Measurements from ENCODE around the gene PRR33. TPM values are rescaled to one million over a fixed set of nuclear protein-coding genes. Genes with fewer than 3 reads are reported as not detected.

The PRR33 gene
- total RNA-seq, 1 donor from 2014 or later = not detected

GRCh38 chr11:1933416-1934334 is 42.0 kb upstream of the PRR33 start:
- Mint-ChIP-seq H3K27ac (ENCODE audit: unreplicated experiment) (no peak overlapping the region), H3K4me1 (ENCODE audit: unreplicated experiment) (no peaks in the 10 kb centered on the region), H3K9me3 (ENCODE audit: unreplicated experiment) (no peaks in the 10 kb centered on the region), H3K27me3 (ENCODE audit: unreplicated experiment) (peaks cover 3% of the 10 kb centered on the region), H3K4me3 (ENCODE audit: unreplicated experiment) (no peak overlapping the region), H3K36me3 (ENCODE audit: low read depth, unreplicated experiment) (no peaks in the 10 kb centered on the region)
- TF ChIP-seq CTCF (IDR thresholded peaks at IDR 0.05; ENCODE audit: unreplicated experiment) = no peak
- no peak for DNase-seq (ENCODE audit: low spot score)

GRCh38 chr11:1932681-1933080 is 41.0 kb upstream of the PRR33 start:
- H3K4me3 Mint-ChIP-seq (ENCODE audit: unreplicated experiment) = no peak overlapping the region
- TF ChIP-seq CTCF (IDR thresholded peaks at IDR 0.05; ENCODE audit: unreplicated experiment) = no peak
- H3K4me1 Mint-ChIP-seq (ENCODE audit: unreplicated experiment) = no peaks in the 10 kb centered on the region
- no peaks in the 10 kb centered on the region for H3K36me3 Mint-ChIP-seq (ENCODE audit: low read depth, unreplicated experiment)
- H3K27ac Mint-ChIP-seq (ENCODE audit: unreplicated experiment) = no peak overlapping the region
- H3K27me3 Mint-ChIP-seq (ENCODE audit: unreplicated experiment) = peaks cover 3% of the 10 kb centered on the region
- no peaks in the 10 kb centered on the region for H3K9me3 Mint-ChIP-seq (ENCODE audit: unreplicated experiment)
- no peak for DNase-seq (ENCODE audit: low spot score)

- H3K27ac Mint-ChIP-seq (ENCODE audit: unreplicated experiment) = no peak overlapping the region
- no peaks in the 10 kb centered on the region for H3K36me3 Mint-ChIP-seq (ENCODE audit: low read depth, unreplicated experiment)
- no peak for DNase-seq (ENCODE audit: low spot score)
Measured at GRCh38 chr11:1932105-1932480, 40.4 kb upstream of the PRR33 start.

GRCh38 chr11:1931341-1932104 is 39.8 kb upstream of the PRR33 start:
- H3K4me3 Mint-ChIP-seq (ENCODE audit: unreplicated experiment) = no peak overlapping the region
- no peak for TF ChIP-seq CTCF (IDR thresholded peaks at IDR 0.05; ENCODE audit: unreplicated experiment)
- no peaks in the 10 kb centered on the region for H3K9me3 Mint-ChIP-seq (ENCODE audit: unreplicated experiment)
- H3K36me3 Mint-ChIP-seq (ENCODE audit: low read depth, unreplicated experiment) = no peaks in the 10 kb centered on the region
- DNase-seq (ENCODE audit: low spot score) = no peak
- H3K27ac Mint-ChIP-seq (ENCODE audit: unreplicated experiment) = no peak overlapping the region
- peaks cover 3% of the 10 kb centered on the region for H3K27me3 Mint-ChIP-seq (ENCODE audit: unreplicated experiment)
- H3K4me1 Mint-ChIP-seq (ENCODE audit: unreplicated experiment) = no peaks in the 10 kb centered on the region

More at GRCh38 chr11:1932105-1932480, 40.4 kb upstream of the PRR33 start:
- peaks cover 3% of the 10 kb centered on the region for H3K27me3 Mint-ChIP-seq (ENCODE audit: unreplicated experiment)
- H3K4me3 Mint-ChIP-seq (ENCODE audit: unreplicated experiment) = no peak overlapping the region
- TF ChIP-seq CTCF (IDR thresholded peaks at IDR 0.05; ENCODE audit: unreplicated experiment) = no peak
- no peaks in the 10 kb centered on the region for H3K4me1 Mint-ChIP-seq (ENCODE audit: unreplicated experiment)
- no peaks in the 10 kb centered on the region for H3K9me3 Mint-ChIP-seq (ENCODE audit: unreplicated experiment)

GRCh38 chr11:1930462-1930830 is 38.8 kb upstream of the PRR33 start:
- H3K27ac Mint-ChIP-seq (ENCODE audit: unreplicated experiment) = no peak overlapping the region
- no peaks in the 10 kb centered on the region for H3K9me3 Mint-ChIP-seq (ENCODE audit: unreplicated experiment)
- no peak for DNase-seq (ENCODE audit: low spot score)
- H3K4me3 Mint-ChIP-seq (ENCODE audit: unreplicated experiment) = no peak overlapping the region
- no peaks in the 10 kb centered on the region for H3K4me1 Mint-ChIP-seq (ENCODE audit: unreplicated experiment)
- peaks cover 5% of the 10 kb centered on the region for H3K27me3 Mint-ChIP-seq (ENCODE audit: unreplicated experiment)
- TF ChIP-seq CTCF (IDR thresholded peaks at IDR 0.05; ENCODE audit: unreplicated experiment) = no peak
- H3K36me3 Mint-ChIP-seq (ENCODE audit: low read depth, unreplicated experiment) = no peaks in the 10 kb centered on the region

All from endothelial cell (in vitro differentiated cells).